ENCODE results near the gene CXCL17. TPM values are rescaled to one million over a fixed set of nuclear protein-coding genes. Genes with fewer than 3 reads are reported as not detected.
A peak's percentile ranks its signal among the peaks of the same experiment; 100 is the strongest.

CXCL17 gene
- total and polyA plus RNA-seq, 2 experiments from 2014 or later = 0.39 TPM; not detected in 1

DNA sequence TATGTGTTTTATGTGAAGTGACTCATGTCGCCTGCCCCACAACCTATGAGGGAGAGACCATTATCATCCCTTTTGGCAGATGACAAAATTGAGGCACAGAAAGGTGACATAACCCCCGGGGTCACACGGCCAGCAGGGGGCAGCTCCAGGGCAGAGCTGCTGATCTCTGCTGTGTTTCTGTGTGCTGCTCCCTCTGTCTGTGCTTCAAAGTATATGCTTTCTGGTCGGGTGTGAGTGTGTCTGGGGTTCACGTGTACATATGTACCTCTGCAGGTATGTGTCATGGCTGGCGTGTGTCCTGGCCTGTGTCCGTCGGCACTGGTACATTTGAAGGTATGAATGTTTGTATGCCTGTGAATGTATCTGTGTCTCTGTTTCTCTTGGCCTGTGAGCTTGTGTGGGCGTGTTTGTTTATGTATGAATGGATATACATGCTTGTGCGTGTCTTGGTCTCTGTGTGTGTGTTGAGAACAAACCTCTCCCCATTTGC, 22.6 kb downstream of the CXCL17 start (continued):
- TF ChIP-seq, protein P1, sequence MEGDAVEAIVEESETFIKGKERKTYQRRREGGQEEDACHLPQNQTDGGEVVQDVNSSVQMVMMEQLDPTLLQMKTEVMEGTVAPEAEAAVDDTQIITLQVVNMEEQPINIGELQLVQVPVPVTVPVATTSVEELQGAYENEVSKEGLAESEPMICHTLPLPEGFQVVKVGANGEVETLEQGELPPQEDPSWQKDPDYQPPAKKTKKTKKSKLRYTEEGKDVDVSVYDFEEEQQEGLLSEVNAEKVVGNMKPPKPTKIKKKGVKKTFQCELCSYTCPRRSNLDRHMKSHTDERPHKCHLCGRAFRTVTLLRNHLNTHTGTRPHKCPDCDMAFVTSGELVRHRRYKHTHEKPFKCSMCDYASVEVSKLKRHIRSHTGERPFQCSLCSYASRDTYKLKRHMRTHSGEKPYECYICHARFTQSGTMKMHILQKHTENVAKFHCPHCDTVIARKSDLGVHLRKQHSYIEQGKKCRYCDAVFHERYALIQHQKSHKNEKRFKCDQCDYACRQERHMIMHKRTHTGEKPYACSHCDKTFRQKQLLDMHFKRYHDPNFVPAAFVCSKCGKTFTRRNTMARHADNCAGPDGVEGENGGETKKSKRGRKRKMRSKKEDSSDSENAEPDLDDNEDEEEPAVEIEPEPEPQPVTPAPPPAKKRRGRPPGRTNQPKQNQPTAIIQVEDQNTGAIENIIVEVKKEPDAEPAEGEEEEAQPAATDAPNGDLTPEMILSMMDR (conservative IDR thresholded peaks at IDR 0.05; ENCODE audit: low read depth in 2 of 2) = peak; percentile 85 to 91
- TF ChIP-seq JUNB (IDR thresholded peaks at IDR 0.05; ENCODE audit: unreplicated experiment) = no peak
- TF ChIP-seq EZH2 (IDR thresholded peaks at IDR 0.05; ENCODE audit: low read depth, unreplicated experiment) = no peak
- no peak for TF ChIP-seq STAT1 (IDR thresholded peaks at IDR 0.05; ENCODE audit: unreplicated experiment)

DNA sequence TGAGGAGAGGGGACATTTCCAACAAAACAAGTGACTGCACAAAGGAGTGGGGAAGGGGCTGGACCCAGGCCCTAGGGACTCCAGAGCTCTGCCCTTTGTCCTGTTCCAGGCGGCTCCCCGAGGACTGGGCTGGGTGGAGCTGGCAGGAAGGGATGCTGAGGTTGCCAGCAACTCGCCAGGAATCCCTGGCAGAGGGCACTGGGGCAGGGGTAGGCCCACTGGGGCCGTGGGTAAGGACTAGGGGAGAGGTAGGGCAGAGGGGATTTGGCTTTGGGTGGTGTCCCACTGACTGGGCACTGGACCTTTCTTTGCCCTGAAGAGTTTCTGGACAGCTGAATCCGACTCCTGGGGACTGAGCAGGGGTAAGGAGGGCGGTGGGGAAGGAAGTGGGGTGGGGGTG, 23.4 kb downstream of the CXCL17 start:
- Mint-ChIP-seq H3K27me3 (ENCODE audit: insufficient read depth, low read depth, poor library complexity) (peaks cover 53% of the 10 kb centered on the region), H3K4me1 (peaks cover 30% of the 10 kb centered on the region), H3K4me3 (no peak overlapping the region), H3K27ac (no peak overlapping the region), H3K9me3 (peaks cover 4% of the 10 kb centered on the region; the same call in 2 of the 3 replicates), H3K36me3 (ENCODE audit: low read depth) (peaks cover 10% of the 10 kb centered on the region; the same call in 2 of the 3 replicates)
- Histone ChIP-seq H3K9me2 (ENCODE audit: insufficient read depth) (peaks cover under 1% of the 10 kb centered on the region; the same call in 1 of the 2 replicates), H3F3A (replicated peaks; ENCODE audit: low read depth) (peaks cover 16% of the 10 kb centered on the region), H2AFZ (no peak overlapping the region), H3K36me3 (ENCODE audit: insufficient read depth) (no peaks in the 10 kb centered on the region), H3K27me3 (ENCODE audit: insufficient read depth) (peaks cover 28% of the 10 kb centered on the region), H3K4me2 (no peak overlapping the region), H3K4me1 (ENCODE audit: insufficient read depth) (peaks cover 5% of the 10 kb centered on the region; the same call in 1 of the 2 replicates), H3K27ac (ENCODE audit: low read depth) (no peak overlapping the region), H4K20me1 (replicated peaks; ENCODE audit: insufficient read depth) (peaks cover 18% of the 10 kb centered on the region; the same call in 1 of the 2 replicates), H3K4me3 (no peak overlapping the region), H3K79me2 (replicated peaks; ENCODE audit: insufficient read depth) (no peaks in the 10 kb centered on the region)
- ATAC-seq (no peak), DNase-seq (ENCODE audit: low spot score) (no peak)
- TF ChIP-seq EZH2phosphoT487 (IDR thresholded peaks at IDR 0.05; ENCODE audit: unreplicated experiment) (no peak), NANOG (IDR thresholded peaks at IDR 0.05; ENCODE audit: borderline replicate concordance) (no peak), ZNF114 (CRISPR knock-in tag; IDR thresholded peaks at IDR 0.05) (no peak), EZH2 (IDR thresholded peaks at IDR 0.05; ENCODE audit: low read depth, unreplicated experiment) (no peak), JUNB (IDR thresholded peaks at IDR 0.05; ENCODE audit: unreplicated experiment) (no peak), CREB1 (CRISPR knock-in tag; IDR thresholded peaks at IDR 0.05; ENCODE audit: low read depth) (no peak), STAT1 (IDR thresholded peaks at IDR 0.05; ENCODE audit: unreplicated experiment) (no peak)
- TF ChIP-seq, protein P2, sequence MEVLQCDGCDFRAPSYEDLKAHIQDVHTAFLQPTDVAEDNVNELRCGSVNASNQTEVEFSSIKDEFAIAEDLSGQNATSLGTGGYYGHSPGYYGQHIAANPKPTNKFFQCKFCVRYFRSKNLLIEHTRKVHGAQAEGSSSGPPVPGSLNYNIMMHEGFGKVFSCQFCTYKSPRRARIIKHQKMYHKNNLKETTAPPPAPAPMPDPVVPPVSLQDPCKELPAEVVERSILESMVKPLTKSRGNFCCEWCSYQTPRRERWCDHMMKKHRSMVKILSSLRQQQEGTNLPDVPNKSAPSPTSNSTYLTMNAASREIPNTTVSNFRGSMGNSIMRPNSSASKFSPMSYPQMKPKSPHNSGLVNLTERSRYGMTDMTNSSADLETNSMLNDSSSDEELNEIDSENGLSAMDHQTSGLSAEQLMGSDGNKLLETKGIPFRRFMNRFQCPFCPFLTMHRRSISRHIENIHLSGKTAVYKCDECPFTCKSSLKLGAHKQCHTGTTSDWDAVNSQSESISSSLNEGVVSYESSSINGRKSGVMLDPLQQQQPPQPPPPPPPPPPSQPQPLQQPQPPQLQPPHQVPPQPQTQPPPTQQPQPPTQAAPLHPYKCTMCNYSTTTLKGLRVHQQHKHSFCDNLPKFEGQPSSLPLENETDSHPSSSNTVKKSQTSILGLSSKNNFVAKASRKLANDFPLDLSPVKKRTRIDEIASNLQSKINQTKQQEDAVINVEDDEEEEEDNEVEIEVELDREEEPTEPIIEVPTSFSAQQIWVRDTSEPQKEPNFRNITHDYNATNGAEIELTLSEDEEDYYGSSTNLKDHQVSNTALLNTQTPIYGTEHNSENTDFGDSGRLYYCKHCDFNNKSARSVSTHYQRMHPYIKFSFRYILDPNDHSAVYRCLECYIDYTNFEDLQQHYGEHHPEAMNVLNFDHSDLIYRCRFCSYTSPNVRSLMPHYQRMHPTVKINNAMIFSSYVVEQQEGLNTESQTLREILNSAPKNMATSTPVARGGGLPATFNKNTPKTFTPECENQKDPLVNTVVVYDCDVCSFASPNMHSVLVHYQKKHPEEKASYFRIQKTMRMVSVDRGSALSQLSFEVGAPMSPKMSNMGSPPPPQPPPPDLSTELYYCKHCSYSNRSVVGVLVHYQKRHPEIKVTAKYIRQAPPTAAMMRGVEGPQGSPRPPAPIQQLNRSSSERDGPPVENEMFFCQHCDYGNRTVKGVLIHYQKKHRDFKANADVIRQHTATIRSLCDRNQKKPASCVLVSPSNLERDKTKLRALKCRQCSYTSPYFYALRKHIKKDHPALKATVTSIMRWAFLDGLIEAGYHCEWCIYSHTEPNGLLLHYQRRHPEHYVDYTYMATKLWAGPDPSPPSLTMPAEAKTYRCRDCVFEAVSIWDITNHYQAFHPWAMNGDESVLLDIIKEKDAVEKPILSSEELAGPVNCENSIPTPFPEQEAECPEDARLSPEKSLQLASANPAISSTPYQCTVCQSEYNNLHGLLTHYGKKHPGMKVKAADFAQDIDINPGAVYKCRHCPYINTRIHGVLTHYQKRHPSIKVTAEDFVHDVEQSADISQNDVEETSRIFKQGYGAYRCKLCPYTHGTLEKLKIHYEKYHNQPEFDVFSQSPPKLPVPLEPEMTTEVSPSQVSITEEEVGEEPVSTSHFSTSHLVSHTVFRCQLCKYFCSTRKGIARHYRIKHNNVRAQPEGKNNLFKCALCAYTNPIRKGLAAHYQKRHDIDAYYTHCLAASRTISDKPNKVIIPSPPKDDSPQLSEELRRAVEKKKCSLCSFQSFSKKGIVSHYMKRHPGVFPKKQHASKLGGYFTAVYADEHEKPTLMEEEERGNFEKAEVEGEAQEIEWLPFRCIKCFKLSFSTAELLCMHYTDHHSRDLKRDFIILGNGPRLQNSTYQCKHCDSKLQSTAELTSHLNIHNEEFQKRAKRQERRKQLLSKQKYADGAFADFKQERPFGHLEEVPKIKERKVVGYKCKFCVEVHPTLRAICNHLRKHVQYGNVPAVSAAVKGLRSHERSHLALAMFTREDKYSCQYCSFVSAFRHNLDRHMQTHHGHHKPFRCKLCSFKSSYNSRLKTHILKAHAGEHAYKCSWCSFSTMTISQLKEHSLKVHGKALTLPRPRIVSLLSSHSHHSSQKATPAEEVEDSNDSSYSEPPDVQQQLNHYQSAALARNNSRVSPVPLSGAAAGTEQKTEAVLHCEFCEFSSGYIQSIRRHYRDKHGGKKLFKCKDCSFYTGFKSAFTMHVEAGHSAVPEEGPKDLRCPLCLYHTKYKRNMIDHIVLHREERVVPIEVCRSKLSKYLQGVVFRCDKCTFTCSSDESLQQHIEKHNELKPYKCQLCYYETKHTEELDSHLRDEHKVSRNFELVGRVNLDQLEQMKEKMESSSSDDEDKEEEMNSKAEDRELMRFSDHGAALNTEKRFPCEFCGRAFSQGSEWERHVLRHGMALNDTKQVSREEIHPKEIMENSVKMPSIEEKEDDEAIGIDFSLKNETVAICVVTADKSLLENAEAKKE (CRISPR knock-in tag; IDR thresholded peaks at IDR 0.05) = no peak

Measured in GM23338 (cell line).